GM23338 (cell line): Measurements from ENCODE around the gene C1GALT1C1L. TPM values are rescaled to one million over a fixed set of nuclear protein-coding genes. Genes with fewer than 3 reads are reported as not detected.
"Not testable (repeated sequence)": the region's sequence is repeated elsewhere in the genome, so short reads cannot be mapped to it uniquely, and the experiment has no call there.

Experiments used
- ATAC-seq: fragments of 200-7000 bp; cut with Tn5 transposase; 3 replicates; pipeline ENCODE4 v1.9.1; 2020
- DNase-seq: peaks from one replicate; pipeline ENCODE4 v3.0.0-alpha.2; 2015; ENCODE audit warnings: low spot score
- H2AFZ ChIP-seq: fragments of 200-600 bp; sonication (generic); 2 replicates; pipeline ENCODE4 v1.8.0; 2016; ENCODE audit warnings: antibody characterized with exemption, mild to moderate bottlenecking, moderate library complexity
- H3F3A ChIP-seq: fragments of 200-600 bp; sonication (generic); replicated peaks from 2 replicates; pipeline ENCODE4 v1.8.0; 2017; ENCODE audit warnings: antibody characterized with exemption, mixed run types, low read depth
- H3K27ac ChIP-seq: fragments of 200-600 bp; sonication (generic); 2 replicates; pipeline ENCODE4 v1.6.1; 2016; ENCODE audit warnings: low read depth
- H3K27me3 ChIP-seq: fragments of 200-600 bp; sonication (generic); 2 replicates; pipeline ENCODE4 v1.8.0; 2016; ENCODE audit warnings: mild to moderate bottlenecking, mixed run types, moderate library complexity; ENCODE audit not compliant: insufficient read depth
- H3K36me3 ChIP-seq: fragments of 200-600 bp; sonication (generic); 2 replicates; pipeline ENCODE4 v1.8.0; 2016; ENCODE audit warnings: mild to moderate bottlenecking; ENCODE audit not compliant: insufficient read depth
- H3K4me1 ChIP-seq: fragments of 200-600 bp; sonication (generic); 2 replicates; pipeline ENCODE4 v1.8.0; 2016; ENCODE audit warnings: mild to moderate bottlenecking, moderate library complexity; ENCODE audit not compliant: insufficient read depth
- H3K4me2 ChIP-seq: fragments of 200-600 bp; sonication (generic); 2 replicates; pipeline ENCODE4 v1.7.1; 2017; ENCODE audit warnings: mixed run types
- H3K4me3 ChIP-seq: fragments of 200-600 bp; sonication (generic); 2 replicates; pipeline ENCODE4 v1.6.1; 2016; ENCODE audit warnings: mixed run types
- H3K79me2 ChIP-seq: fragments of 200-600 bp; sonication (generic); replicated peaks from 2 replicates; pipeline ENCODE4 v1.8.0; 2017; ENCODE audit warnings: mild to moderate bottlenecking; ENCODE audit not compliant: insufficient read depth
- H3K9me2 ChIP-seq: fragments of 200-600 bp; sonication (generic); 2 replicates; pipeline ENCODE4 v1.8.0; 2017; ENCODE audit not compliant: insufficient read depth
- H4K20me1 ChIP-seq: fragments of 200-600 bp; sonication (generic); replicated peaks from 2 replicates; pipeline ENCODE4 v1.8.0; 2017; ENCODE audit warnings: mild to moderate bottlenecking; ENCODE audit not compliant: insufficient read depth
- H3K27ac Mint-ChIP-seq: 2 replicates; pipeline ENCODE4 v1.8.0; 2020; ENCODE audit warnings: inconsistent platforms, mild to moderate bottlenecking, moderate library complexity, mixed read lengths
- H3K27me3 Mint-ChIP-seq: 3 replicates; pipeline ENCODE4 v1.8.0; 2022; ENCODE audit warnings: low read depth, mild to moderate bottlenecking, moderate library complexity, mixed read lengths, inconsistent platforms; ENCODE audit not compliant: insufficient read depth, poor library complexity
- H3K36me3 Mint-ChIP-seq: 3 replicates; pipeline ENCODE4 v1.8.0; 2021; ENCODE audit warnings: low read depth, mild to moderate bottlenecking, inconsistent platforms, moderate library complexity, mixed read lengths
- H3K4me1 Mint-ChIP-seq: 3 replicates; pipeline ENCODE4 v1.8.0; 2020; ENCODE audit warnings: mild to moderate bottlenecking, inconsistent platforms, mixed read lengths
- H3K4me3 Mint-ChIP-seq: 3 replicates; pipeline ENCODE4 v1.8.0; 2021; ENCODE audit warnings: moderate library complexity, mild to moderate bottlenecking, inconsistent platforms, mixed read lengths
- H3K9me3 Mint-ChIP-seq: 3 replicates; pipeline ENCODE4 v1.8.0; 2020; ENCODE audit warnings: moderate library complexity, mild to moderate bottlenecking, inconsistent platforms, mixed read lengths
- POLR2AphosphoS5 ChIP-seq: IDR thresholded peaks from 2 replicates; pipeline ENCODE4 v1.6.1; 2016; ENCODE audit warnings: antibody characterized with exemption, low read depth
- polyA plus RNA-seq: library from polyadenylated mRNA; unstranded; fragments of >200 nt; fragmentation: Nextera tagmentation; extraction: Ambion mirVana; gene quantifications from 2 replicates; pipeline ENCODE4 v1.2.1, GENCODE V29; 2016
- total RNA-seq: library from RNA; depleted of rRNA; stranded (reverse); fragments of >200 nt; shearing (Covaris generic); gene quantifications from 2 replicates; pipeline ENCODE4 v1.2.3, GENCODE V29; 2014
- TF ChIP-seq, protein P1 (sequence below): IDR thresholded peaks from 2 replicates; pipeline ENCODE4 v1.6.1; 2016; ENCODE audit warnings: antibody characterized with exemption
- TF ChIP-seq, protein P2 (sequence below), 2 experiments: fragments of 200-600 bp in 1 of 2; sonication (generic) in 1 of 2; conservative IDR thresholded peaks; 2 replicates each; pipeline versions ENCODE4 v1.5.1 to v1.6.1; 2016 to 2017; ENCODE audit warnings: antibody characterized with exemption in 2 of 2, low read depth in 2 of 2, mild to moderate bottlenecking in 2 of 2, moderate library complexity in 1 of 2
- TF ChIP-seq, protein P3 (sequence below): fragments of 250-450 bp; sonication (Bioruptor Pico); IDR thresholded peaks from 2 replicates; pipeline ENCODE4 v1.5.0; 2020; ENCODE audit warnings: mild to moderate bottlenecking, moderate library complexity

Gene C1GALT1C1L
- total and polyA plus RNA-seq, 2 experiments from 2014 or later = 0.17 to 0.99 TPM

DNA sequence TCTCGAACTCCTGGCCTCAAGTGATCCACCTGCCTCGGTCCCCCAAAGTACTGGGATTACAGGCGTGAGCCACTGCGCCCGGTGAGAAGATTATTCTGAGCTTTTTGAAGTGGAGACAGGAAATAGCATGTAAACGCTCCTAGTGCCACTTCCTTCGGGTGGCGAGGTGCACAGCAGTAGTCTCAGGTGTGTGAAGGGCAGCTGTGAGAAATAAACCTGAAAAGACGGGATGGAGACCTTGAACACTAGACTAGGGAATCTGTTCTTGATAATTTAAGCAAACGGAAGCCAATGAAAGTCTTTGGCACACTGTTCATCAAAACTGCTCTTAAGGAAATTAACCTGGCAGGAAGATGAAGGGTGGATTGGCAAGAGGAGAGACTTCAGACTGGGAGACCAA, 39.6 kb downstream of the C1GALT1C1L start:
- Histone ChIP-seq H4K20me1 (no peaks in the 10 kb centered on the region), H3F3A (no peaks in the 10 kb centered on the region), H3K4me2 (peak overlapping the region; percentile 92), H3K4me3 (peak overlapping the region; percentile 81), H3K79me2 (no peaks in the 10 kb centered on the region), H3K27ac (no peak overlapping the region), H3K4me1 (0 out of 2 replicates have a peak, but pooled peaks cover 6% of the 10 kb centered on the region), H2AFZ (peak overlapping the region; percentile 95), H3K27me3 (peaks cover 16% of the 10 kb centered on the region), H3K36me3 (no peaks in the 10 kb centered on the region), H3K9me2 (no peaks in the 10 kb centered on the region)
- Mint-ChIP-seq H3K36me3 (peaks cover 3% of the 10 kb centered on the region; the same call in 2 of the 3 replicates), H3K4me3 (peak overlapping the region; percentile 77), H3K9me3 (peaks cover 7% of the 10 kb centered on the region; the same call in 2 of the 3 replicates), H3K27ac (no peak overlapping the region), H3K27me3 (peaks cover 19% of the 10 kb centered on the region), H3K4me1 (peaks cover 18% of the 10 kb centered on the region)
- ATAC-seq (no peak), DNase-seq (peak; percentile 17)
- TF ChIP-seq, protein P1, sequence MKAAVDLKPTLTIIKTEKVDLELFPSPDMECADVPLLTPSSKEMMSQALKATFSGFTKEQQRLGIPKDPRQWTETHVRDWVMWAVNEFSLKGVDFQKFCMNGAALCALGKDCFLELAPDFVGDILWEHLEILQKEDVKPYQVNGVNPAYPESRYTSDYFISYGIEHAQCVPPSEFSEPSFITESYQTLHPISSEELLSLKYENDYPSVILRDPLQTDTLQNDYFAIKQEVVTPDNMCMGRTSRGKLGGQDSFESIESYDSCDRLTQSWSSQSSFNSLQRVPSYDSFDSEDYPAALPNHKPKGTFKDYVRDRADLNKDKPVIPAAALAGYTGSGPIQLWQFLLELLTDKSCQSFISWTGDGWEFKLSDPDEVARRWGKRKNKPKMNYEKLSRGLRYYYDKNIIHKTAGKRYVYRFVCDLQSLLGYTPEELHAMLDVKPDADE = 0 out of 2 replicates have a peak, but pooled peaks have one; percentile 22
- TF ChIP-seq POLR2AphosphoS5 = no peak
- TF ChIP-seq, protein P2, sequence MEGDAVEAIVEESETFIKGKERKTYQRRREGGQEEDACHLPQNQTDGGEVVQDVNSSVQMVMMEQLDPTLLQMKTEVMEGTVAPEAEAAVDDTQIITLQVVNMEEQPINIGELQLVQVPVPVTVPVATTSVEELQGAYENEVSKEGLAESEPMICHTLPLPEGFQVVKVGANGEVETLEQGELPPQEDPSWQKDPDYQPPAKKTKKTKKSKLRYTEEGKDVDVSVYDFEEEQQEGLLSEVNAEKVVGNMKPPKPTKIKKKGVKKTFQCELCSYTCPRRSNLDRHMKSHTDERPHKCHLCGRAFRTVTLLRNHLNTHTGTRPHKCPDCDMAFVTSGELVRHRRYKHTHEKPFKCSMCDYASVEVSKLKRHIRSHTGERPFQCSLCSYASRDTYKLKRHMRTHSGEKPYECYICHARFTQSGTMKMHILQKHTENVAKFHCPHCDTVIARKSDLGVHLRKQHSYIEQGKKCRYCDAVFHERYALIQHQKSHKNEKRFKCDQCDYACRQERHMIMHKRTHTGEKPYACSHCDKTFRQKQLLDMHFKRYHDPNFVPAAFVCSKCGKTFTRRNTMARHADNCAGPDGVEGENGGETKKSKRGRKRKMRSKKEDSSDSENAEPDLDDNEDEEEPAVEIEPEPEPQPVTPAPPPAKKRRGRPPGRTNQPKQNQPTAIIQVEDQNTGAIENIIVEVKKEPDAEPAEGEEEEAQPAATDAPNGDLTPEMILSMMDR (conservative IDR thresholded peaks at IDR 0.05; ENCODE audit: low read depth in 2 of 2) = no peak

DNA sequence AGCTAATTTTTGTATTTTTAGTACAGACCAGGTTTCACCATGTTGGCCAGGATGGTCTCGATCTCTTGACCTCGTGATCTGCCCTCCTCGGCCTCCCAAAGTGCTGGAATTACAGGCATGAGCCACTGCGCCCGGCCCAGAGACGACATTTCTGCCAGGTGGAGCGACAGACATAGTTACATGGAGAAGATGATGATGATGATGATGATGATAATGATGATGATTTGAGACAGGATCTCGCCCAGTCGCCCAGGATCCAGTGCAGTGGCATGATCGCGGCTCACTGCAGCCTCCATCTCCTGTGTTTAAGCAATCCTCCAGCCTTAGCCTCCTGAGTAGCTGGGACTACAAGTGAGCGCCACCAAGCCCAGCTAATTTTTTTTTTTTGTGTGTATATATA, 40.1 kb downstream of the C1GALT1C1L start:
- not testable (repeated sequence) for DNase-seq, ATAC-seq, H3K4me1 ChIP-seq, H3K9me3 Mint-ChIP-seq, H3K27ac Mint-ChIP-seq, H4K20me1 ChIP-seq, H3K4me3 ChIP-seq, H3K9me2 ChIP-seq, H3K4me2 ChIP-seq, H3F3A ChIP-seq, H3K27ac ChIP-seq, H3K79me2 ChIP-seq, H2AFZ ChIP-seq, H3K36me3 Mint-ChIP-seq, H3K36me3 ChIP-seq
- H3K27me3 Mint-ChIP-seq = peaks cover 19% of the 10 kb centered on the region
- peaks cover 18% of the 10 kb centered on the region for H3K4me1 Mint-ChIP-seq
- H3K27me3 ChIP-seq = peaks cover 16% of the 10 kb centered on the region
- H3K4me3 Mint-ChIP-seq = peak overlapping the region; percentile 48; the same call in 2 of the 3 replicates

GRCh38 chr2:43634604-43635306, 41.5 kb downstream of the C1GALT1C1L start:
- Mint-ChIP-seq H3K4me3 (no peak overlapping the region), H3K27ac (no peak overlapping the region; the same call in 1 of the 2 replicates), H3K9me3 (peaks cover 6% of the 10 kb centered on the region; the same call in 2 of the 3 replicates), H3K27me3 (peaks cover 19% of the 10 kb centered on the region), H3K36me3 (peaks cover 3% of the 10 kb centered on the region; the same call in 1 of the 3 replicates), H3K4me1 (peaks cover 18% of the 10 kb centered on the region)
- H3K4me1 ChIP-seq = 0 out of 2 replicates have a peak, but pooled peaks cover 6% of the 10 kb centered on the region
- H3K27ac ChIP-seq = no peak overlapping the region
- no peaks in the 10 kb centered on the region for H3K9me2 ChIP-seq
- H3F3A ChIP-seq = no peaks in the 10 kb centered on the region
- ATAC-seq (no peak), DNase-seq (no peak)
- H3K4me2 ChIP-seq = no peak overlapping the region
- H3K4me3 ChIP-seq = no peak overlapping the region
- no peaks in the 10 kb centered on the region for H4K20me1 ChIP-seq
- peaks cover 16% of the 10 kb centered on the region for H3K27me3 ChIP-seq
- H3K36me3 ChIP-seq = no peaks in the 10 kb centered on the region
- H2AFZ ChIP-seq = no peak overlapping the region
- no peaks in the 10 kb centered on the region for H3K79me2 ChIP-seq
- TF ChIP-seq, protein P1 = no peak
- TF ChIP-seq, protein P3, sequence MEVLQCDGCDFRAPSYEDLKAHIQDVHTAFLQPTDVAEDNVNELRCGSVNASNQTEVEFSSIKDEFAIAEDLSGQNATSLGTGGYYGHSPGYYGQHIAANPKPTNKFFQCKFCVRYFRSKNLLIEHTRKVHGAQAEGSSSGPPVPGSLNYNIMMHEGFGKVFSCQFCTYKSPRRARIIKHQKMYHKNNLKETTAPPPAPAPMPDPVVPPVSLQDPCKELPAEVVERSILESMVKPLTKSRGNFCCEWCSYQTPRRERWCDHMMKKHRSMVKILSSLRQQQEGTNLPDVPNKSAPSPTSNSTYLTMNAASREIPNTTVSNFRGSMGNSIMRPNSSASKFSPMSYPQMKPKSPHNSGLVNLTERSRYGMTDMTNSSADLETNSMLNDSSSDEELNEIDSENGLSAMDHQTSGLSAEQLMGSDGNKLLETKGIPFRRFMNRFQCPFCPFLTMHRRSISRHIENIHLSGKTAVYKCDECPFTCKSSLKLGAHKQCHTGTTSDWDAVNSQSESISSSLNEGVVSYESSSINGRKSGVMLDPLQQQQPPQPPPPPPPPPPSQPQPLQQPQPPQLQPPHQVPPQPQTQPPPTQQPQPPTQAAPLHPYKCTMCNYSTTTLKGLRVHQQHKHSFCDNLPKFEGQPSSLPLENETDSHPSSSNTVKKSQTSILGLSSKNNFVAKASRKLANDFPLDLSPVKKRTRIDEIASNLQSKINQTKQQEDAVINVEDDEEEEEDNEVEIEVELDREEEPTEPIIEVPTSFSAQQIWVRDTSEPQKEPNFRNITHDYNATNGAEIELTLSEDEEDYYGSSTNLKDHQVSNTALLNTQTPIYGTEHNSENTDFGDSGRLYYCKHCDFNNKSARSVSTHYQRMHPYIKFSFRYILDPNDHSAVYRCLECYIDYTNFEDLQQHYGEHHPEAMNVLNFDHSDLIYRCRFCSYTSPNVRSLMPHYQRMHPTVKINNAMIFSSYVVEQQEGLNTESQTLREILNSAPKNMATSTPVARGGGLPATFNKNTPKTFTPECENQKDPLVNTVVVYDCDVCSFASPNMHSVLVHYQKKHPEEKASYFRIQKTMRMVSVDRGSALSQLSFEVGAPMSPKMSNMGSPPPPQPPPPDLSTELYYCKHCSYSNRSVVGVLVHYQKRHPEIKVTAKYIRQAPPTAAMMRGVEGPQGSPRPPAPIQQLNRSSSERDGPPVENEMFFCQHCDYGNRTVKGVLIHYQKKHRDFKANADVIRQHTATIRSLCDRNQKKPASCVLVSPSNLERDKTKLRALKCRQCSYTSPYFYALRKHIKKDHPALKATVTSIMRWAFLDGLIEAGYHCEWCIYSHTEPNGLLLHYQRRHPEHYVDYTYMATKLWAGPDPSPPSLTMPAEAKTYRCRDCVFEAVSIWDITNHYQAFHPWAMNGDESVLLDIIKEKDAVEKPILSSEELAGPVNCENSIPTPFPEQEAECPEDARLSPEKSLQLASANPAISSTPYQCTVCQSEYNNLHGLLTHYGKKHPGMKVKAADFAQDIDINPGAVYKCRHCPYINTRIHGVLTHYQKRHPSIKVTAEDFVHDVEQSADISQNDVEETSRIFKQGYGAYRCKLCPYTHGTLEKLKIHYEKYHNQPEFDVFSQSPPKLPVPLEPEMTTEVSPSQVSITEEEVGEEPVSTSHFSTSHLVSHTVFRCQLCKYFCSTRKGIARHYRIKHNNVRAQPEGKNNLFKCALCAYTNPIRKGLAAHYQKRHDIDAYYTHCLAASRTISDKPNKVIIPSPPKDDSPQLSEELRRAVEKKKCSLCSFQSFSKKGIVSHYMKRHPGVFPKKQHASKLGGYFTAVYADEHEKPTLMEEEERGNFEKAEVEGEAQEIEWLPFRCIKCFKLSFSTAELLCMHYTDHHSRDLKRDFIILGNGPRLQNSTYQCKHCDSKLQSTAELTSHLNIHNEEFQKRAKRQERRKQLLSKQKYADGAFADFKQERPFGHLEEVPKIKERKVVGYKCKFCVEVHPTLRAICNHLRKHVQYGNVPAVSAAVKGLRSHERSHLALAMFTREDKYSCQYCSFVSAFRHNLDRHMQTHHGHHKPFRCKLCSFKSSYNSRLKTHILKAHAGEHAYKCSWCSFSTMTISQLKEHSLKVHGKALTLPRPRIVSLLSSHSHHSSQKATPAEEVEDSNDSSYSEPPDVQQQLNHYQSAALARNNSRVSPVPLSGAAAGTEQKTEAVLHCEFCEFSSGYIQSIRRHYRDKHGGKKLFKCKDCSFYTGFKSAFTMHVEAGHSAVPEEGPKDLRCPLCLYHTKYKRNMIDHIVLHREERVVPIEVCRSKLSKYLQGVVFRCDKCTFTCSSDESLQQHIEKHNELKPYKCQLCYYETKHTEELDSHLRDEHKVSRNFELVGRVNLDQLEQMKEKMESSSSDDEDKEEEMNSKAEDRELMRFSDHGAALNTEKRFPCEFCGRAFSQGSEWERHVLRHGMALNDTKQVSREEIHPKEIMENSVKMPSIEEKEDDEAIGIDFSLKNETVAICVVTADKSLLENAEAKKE (CRISPR knock-in tag) = no peak
